ENCODE measurements around the gene ZNF503.

The ZNF503 gene

DNA sequence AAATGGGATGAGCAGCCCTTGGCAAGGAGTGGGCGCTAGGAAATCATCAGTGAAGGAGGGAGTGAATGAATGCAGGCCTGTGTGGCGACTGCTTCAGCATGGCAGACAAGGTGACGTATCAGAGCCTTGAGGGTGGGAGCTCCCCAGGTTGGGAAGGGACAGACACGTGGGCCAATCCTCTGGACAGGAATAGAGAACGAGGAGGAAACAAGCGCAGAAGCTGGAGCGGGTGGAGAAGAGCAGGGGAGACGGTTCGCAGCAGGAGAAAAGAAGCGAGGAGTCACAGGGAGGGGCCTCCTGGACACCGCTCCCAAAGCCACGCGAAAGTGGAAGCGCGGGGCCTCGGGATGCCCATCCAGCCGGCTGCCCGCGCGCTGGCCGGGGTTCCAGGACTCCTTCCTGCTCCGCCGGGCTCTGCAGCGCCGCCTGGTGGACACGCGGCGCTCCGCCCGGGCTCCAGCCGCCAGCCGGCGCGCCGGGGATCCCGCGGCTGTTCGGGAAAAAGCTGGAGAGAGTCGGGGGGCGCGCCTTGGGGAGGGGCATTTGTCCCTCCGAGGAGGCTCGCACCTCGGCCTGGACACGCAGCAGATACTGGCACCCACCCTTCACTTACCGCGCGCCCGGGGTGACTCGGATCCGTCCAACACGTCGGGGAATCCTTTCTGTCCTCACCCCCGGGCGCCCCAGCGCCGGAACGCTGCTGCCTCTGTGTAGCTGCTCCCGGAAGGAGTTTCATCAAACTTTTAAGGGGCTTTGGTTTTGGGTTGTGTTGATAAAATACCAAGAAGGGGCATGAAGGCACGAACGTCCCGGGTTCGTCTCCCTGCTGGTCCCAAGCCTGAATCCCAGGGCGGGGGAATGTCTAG is 6.3 kb downstream of the ZNF503 start:
- peak overlapping the region; percentile 9 for H3K4me3 ChIP-seq (ENCODE audit: control insufficient read depth, low read depth, low read length)
- TF ChIP-seq, protein P1, sequence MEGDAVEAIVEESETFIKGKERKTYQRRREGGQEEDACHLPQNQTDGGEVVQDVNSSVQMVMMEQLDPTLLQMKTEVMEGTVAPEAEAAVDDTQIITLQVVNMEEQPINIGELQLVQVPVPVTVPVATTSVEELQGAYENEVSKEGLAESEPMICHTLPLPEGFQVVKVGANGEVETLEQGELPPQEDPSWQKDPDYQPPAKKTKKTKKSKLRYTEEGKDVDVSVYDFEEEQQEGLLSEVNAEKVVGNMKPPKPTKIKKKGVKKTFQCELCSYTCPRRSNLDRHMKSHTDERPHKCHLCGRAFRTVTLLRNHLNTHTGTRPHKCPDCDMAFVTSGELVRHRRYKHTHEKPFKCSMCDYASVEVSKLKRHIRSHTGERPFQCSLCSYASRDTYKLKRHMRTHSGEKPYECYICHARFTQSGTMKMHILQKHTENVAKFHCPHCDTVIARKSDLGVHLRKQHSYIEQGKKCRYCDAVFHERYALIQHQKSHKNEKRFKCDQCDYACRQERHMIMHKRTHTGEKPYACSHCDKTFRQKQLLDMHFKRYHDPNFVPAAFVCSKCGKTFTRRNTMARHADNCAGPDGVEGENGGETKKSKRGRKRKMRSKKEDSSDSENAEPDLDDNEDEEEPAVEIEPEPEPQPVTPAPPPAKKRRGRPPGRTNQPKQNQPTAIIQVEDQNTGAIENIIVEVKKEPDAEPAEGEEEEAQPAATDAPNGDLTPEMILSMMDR (conservative IDR thresholded peaks at IDR 0.05; ENCODE audit: control insufficient read depth, insufficient read depth, low read depth, low read length), result no peak
- peak; percentile 21 for DNase-seq (ENCODE audit: low read depth)

DNA sequence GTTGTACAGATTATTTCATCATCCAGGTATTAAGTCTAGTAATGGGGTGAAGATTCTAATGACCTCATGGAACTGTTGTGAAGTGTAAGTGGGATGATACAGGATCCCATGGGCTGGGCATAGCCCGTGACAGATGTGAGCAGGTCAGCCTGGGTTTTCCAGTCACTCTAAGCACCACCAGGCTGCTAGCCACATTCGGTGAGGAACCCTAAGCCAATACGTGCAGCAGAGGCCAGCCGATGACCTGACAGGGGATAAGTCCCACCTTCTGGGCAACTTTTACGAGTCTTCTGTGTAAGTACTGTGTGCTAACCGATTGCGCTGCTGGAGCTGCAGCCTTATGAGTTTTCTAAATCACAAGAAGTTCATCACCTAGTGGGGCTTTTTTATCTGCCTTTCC is 7.3 kb downstream of the ZNF503 start:
- TF ChIP-seq, protein P1 (conservative IDR thresholded peaks at IDR 0.05; ENCODE audit: control insufficient read depth, insufficient read depth, low read depth, low read length), result no peak
- H3K4me3 ChIP-seq (ENCODE audit: control insufficient read depth, low read depth, low read length), result no peak overlapping the region
- DNase-seq (ENCODE audit: low read depth), result no peak

DNA sequence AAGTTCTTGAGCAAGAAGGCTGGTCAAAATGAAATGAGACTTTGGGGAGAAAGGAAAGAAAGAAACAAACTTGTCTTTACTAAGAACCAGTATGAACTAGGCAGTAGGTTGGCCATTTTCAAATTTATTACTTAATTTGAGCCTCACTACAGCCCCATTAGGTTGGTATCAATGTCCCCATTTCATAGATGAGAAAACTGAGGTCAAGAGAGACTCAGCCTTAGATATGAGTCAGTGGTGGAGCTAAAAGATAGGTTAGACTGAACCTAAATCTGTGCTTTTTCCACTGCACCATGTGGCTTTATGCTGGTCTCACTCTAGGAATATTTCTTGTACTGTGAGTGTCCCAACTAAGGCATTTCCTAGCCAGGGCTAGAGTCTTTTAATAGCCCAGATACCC is 8.8 kb downstream of the ZNF503 start:
- no peak for DNase-seq (ENCODE audit: low read depth)
- TF ChIP-seq, protein P1 (conservative IDR thresholded peaks at IDR 0.05; ENCODE audit: control insufficient read depth, insufficient read depth, low read depth, low read length), result no peak

GRCh38 chr10:75392271-75392670 is 9.3 kb downstream of the ZNF503 start:
- DNase-seq (ENCODE audit: low read depth), result no peak
- TF ChIP-seq, protein P1 (conservative IDR thresholded peaks at IDR 0.05; ENCODE audit: control insufficient read depth, insufficient read depth, low read depth, low read length), result no peak
- no peak overlapping the region for H3K4me3 ChIP-seq (ENCODE audit: control insufficient read depth, low read depth, low read length)

More for the DNA sequence above, 8.8 kb downstream of the ZNF503 start:
- H3K4me3 ChIP-seq (ENCODE audit: control insufficient read depth, low read depth, low read length), result no peak overlapping the region

GRCh38 chr10:75390178-75390577 is 11.4 kb downstream of the ZNF503 start:
- DNase-seq (ENCODE audit: low read depth), result no peak
- no peak overlapping the region for H3K4me3 ChIP-seq (ENCODE audit: control insufficient read depth, low read depth, low read length)
- TF ChIP-seq, protein P1 (conservative IDR thresholded peaks at IDR 0.05; ENCODE audit: control insufficient read depth, insufficient read depth, low read depth, low read length), result no peak

DNA sequence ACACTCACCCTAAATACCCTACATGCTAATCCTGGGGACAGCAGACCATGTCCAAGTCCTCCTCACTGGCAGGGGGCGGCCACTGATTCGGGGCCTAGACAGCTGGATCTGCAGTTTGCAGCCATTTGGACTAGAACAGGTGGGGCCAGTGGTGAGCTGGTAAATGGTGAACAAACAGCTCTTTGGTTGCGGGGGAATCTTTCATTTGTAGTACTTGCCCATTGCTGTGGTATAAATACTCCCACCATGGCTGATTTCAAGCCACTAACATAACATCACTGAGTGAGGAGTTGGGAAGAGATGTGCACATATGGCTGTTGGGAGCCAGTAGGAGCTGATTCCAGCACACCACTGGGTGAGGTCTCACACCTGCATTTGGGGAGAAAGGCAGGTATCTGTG is 13.5 kb downstream of the ZNF503 start:
- TF ChIP-seq, protein P1 (conservative IDR thresholded peaks at IDR 0.05; ENCODE audit: control insufficient read depth, insufficient read depth, low read depth, low read length), result no peak
- DNase-seq (ENCODE audit: low read depth), result no peak
- H3K4me3 ChIP-seq (ENCODE audit: control insufficient read depth, low read depth, low read length), result no peak overlapping the region

All from fibroblast of mammary gland (primary cell).